AG04450 (cell line): Measurements from ENCODE around the gene PREX1. TPM values are rescaled to one million over a fixed set of nuclear protein-coding genes. Genes with fewer than 3 reads are reported as not detected.
"Not testable (repeated sequence)": the region's sequence is repeated elsewhere in the genome, so short reads cannot be mapped to it uniquely, and the experiment has no call there.

Experiments used
- CTCF ChIA-PET: fragments of 300-600, 350-600 bp; formaldehyde crosslinking; extraction: SDS; loops from one replicate; lab custom pipeline; 2022; ENCODE audit warnings: antibody characterized with exemption, inconsistent platforms; lab: Charles Lee
- POLR2A ChIA-PET: fragments of 350-600 bp; formaldehyde crosslinking; extraction: SDS; loops from one replicate; lab custom pipeline; 2021; ENCODE audit warnings: antibody characterized with exemption, inconsistent platforms; lab: Yijun Ruan, JAX
- DNase-seq: peaks from one replicate; pipeline ENCODE4 v3.0.0-alpha.2; 2011; ENCODE audit warnings: low read depth, low spot score
- H3K27ac ChIP-seq: one replicate; pipeline ENCODE4 v1.5.1; 2012; ENCODE audit warnings: low read depth, low read length, control low read depth
- H3K27me3 ChIP-seq: one replicate; pipeline ENCODE4 v1.6.0; 2012; ENCODE audit warnings: low read length; ENCODE audit not compliant: control insufficient read depth, insufficient read depth
- H3K4me3 ChIP-seq: 2 replicates; pipeline ENCODE4 v1.5.1; 2011; ENCODE audit warnings: mild to moderate bottlenecking, low read depth, low read length, control low read depth
- H3K9me3 ChIP-seq: 2 replicates; pipeline ENCODE4 v1.5.1; 2012; ENCODE audit warnings: low read length; ENCODE audit not compliant: control insufficient read depth, insufficient read depth
- CTCF ChIP-seq: IDR thresholded peaks from 2 replicates; pipeline ENCODE4 v1.5.1; 2011; ENCODE audit warnings: low read depth, low read length, control low read depth, inconsistent platforms
- polyA plus RNA-seq: library from polyadenylated mRNA; depleted of rRNA; stranded (reverse); fragments of >200 nt; gene quantifications from 2 replicates; pipeline ENCODE4 v1.2.3, GENCODE V29; 2011

The PREX1 gene
- polyA plus RNA-seq, 1 experiment = 0.69 TPM

GRCh38 chr20:48812600-48813445 lies 15.0 kb downstream of the PREX1 start:
- ChIA-PET CTCF (interaction anchor here (1.0 to 1.2 kb wide), 2 partner anchors 92 to 155 kb away, joined by 3 read pairs; no protein-coding TSS in a partner anchor), POLR2A (no interaction called here)
- peaks cover 17% of the 10 kb centered on the region for H3K27me3 ChIP-seq
- no peak overlapping the region for H3K4me3 ChIP-seq
- TF ChIP-seq CTCF = no peak
- H3K9me3 ChIP-seq = no peaks in the 10 kb centered on the region
- DNase-seq = no peak
- no peak overlapping the region for H3K27ac ChIP-seq

- H3K27ac ChIP-seq, DNase-seq, H3K4me3 ChIP-seq, POLR2A ChIA-PET, H3K9me3 ChIP-seq: not testable (repeated sequence)
- peaks cover 19% of the 10 kb centered on the region for H3K27me3 ChIP-seq
- CTCF ChIA-PET = interaction anchor here (1.0 kb wide), 1 partner anchor 155 kb away, joined by 3 read pairs; no protein-coding TSS in a partner anchor
Measured at GRCh38 chr20:48812114-48812513, 15.7 kb downstream of the PREX1 start.

GRCh38 chr20:48809673-48810072 lies 18.1 kb downstream of the PREX1 start:
- H3K27ac ChIP-seq = no peak overlapping the region
- TF ChIP-seq CTCF = no peak
- DNase-seq = no peak
- ChIA-PET POLR2A (no interaction called here), CTCF (no interaction called here)
- no peak overlapping the region for H3K4me3 ChIP-seq
- peaks cover 8% of the 10 kb centered on the region; the same call in 1 of the 2 replicates for H3K9me3 ChIP-seq
- peaks cover 23% of the 10 kb centered on the region for H3K27me3 ChIP-seq

- POLR2A ChIA-PET = no interaction called here
- TF ChIP-seq CTCF = no peak
- DNase-seq = no peak
- Histone ChIP-seq H3K9me3 (peaks cover 8% of the 10 kb centered on the region; the same call in 1 of the 2 replicates), H3K4me3 (no peak overlapping the region), H3K27me3 (peaks cover 21% of the 10 kb centered on the region), H3K27ac (no peak overlapping the region)
- CTCF ChIA-PET = no interaction called here
Measured at GRCh38 chr20:48808382-48809034, 19.3 kb downstream of the PREX1 start.

- POLR2A ChIA-PET = no interaction called here
- DNase-seq = no peak
- Histone ChIP-seq H3K27me3 (peaks cover 18% of the 10 kb centered on the region), H3K27ac (no peak overlapping the region), H3K9me3 (peaks cover 8% of the 10 kb centered on the region; the same call in 1 of the 2 replicates), H3K4me3 (no peak overlapping the region)
- no peak for TF ChIP-seq CTCF
- CTCF ChIA-PET = no interaction called here
Measured at GRCh38 chr20:48807586-48808381, 20.0 kb downstream of the PREX1 start.
